Breast epithelium (tissue), 4 donors: ENCODE measurements around the gene SCLY. TPM values are rescaled to one million over a fixed set of nuclear protein-coding genes. Genes with fewer than 3 reads are reported as not detected.

Experiments
- DNase-seq, 2 donors: peaks; one replicate each; pipeline ENCODE4 v3.0.0-alpha.2; 2019; ENCODE audit warnings: low spot score in 2 of 2
- H3K27ac ChIP-seq, 2 donors: fragments of 200-600 bp; sonication (generic) in 1 of 2; one replicate each; pipeline ENCODE4 v1.5.1; 2016 to 2019; ENCODE audit warnings: mild to moderate bottlenecking in 1 of 2
- H3K27me3 ChIP-seq, 2 donors: fragments of 200-600 bp; sonication (generic) in 1 of 2; one replicate each; pipeline versions ENCODE4 v1.5.1 to v1.6.0; 2017 to 2019; ENCODE audit warnings: control low read depth in 1 of 2, mild to moderate bottlenecking in 1 of 2
- H3K36me3 ChIP-seq: fragments of 200-600 bp; one replicate; pipeline ENCODE4 v1.5.1; 2019
- H3K4me1 ChIP-seq, 2 donors: fragments of 200-600 bp; sonication (generic); one replicate each; pipeline ENCODE4 v1.5.1; 2016 to 2019; ENCODE audit warnings: control low read depth in 1 of 2
- H3K4me3 ChIP-seq, 3 donors: fragments of 200-600 bp; sonication (generic); 1 replicate in 2 of 3; 2 replicates in 1 of 3; pipeline ENCODE4 v1.5.1; 2016 to 2019; ENCODE audit warnings: mild to moderate bottlenecking in 3 of 3, moderate library complexity in 2 of 3
- H3K9me3 ChIP-seq, 2 donors: fragments of 200-600 bp; sonication (generic) in 1 of 2; one replicate each; pipeline ENCODE4 v1.5.1; 2016 to 2019; ENCODE audit warnings: control low read depth in 1 of 2
- POLR2A ChIP-seq: fragments of 450-650 bp; IDR thresholded peaks from one replicate; pipeline ENCODE4 v1.6.1; 2016; ENCODE audit warnings: antibody characterized with exemption, mild to moderate bottlenecking, moderate library complexity
- POLR2AphosphoS5 ChIP-seq, 3 donors: sonication (generic); formaldehyde crosslinking; IDR thresholded peaks; one replicate each; pipeline ENCODE4 v1.6.1; 2017; ENCODE audit warnings: antibody characterized with exemption in 3 of 3
- intact Hi-C: fragments of 100-400 bp; cut with DNase I; formaldehyde crosslinking; loops from one replicate; pipeline ENCODE4 v1.15.1; 2023; ENCODE audit warnings: low total_unique reads
- total RNA-seq, 3 donors: library from RNA; depleted of rRNA; stranded (reverse); fragments of >200 nt; gene quantifications; one replicate each; pipeline ENCODE4 v1.1.0, GENCODE V29; 2016
- TF ChIP-seq, protein P1 (sequence below), 3 donors: fragments of 450-650 bp; IDR thresholded peaks; one replicate each; pipeline ENCODE4 v1.5.1; 2016 to 2017; ENCODE audit warnings: antibody characterized with exemption in 3 of 3, mild to moderate bottlenecking in 3 of 3, moderate library complexity in 3 of 3

The SCLY gene
- total RNA-seq, 3 donors from 2014 or later = 11.2 to 16.7 (median 12.1) TPM

- Histone ChIP-seq H3K4me3 (no peak overlapping the region), H3K9me3 (no peaks in the 10 kb centered on the region), H3K27ac (no peak overlapping the region), H3K36me3 (no peaks in the 10 kb centered on the region), H3K27me3 (peaks cover 0 to 4% of the 10 kb centered on the region in 2 donors), H3K4me1 (no peaks in the 10 kb centered on the region)
- TF ChIP-seq POLR2AphosphoS5 (IDR thresholded peaks at IDR 0.05) (no peak), POLR2A (no peak)
- TF ChIP-seq, protein P1, sequence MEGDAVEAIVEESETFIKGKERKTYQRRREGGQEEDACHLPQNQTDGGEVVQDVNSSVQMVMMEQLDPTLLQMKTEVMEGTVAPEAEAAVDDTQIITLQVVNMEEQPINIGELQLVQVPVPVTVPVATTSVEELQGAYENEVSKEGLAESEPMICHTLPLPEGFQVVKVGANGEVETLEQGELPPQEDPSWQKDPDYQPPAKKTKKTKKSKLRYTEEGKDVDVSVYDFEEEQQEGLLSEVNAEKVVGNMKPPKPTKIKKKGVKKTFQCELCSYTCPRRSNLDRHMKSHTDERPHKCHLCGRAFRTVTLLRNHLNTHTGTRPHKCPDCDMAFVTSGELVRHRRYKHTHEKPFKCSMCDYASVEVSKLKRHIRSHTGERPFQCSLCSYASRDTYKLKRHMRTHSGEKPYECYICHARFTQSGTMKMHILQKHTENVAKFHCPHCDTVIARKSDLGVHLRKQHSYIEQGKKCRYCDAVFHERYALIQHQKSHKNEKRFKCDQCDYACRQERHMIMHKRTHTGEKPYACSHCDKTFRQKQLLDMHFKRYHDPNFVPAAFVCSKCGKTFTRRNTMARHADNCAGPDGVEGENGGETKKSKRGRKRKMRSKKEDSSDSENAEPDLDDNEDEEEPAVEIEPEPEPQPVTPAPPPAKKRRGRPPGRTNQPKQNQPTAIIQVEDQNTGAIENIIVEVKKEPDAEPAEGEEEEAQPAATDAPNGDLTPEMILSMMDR (IDR thresholded peaks at IDR 0.05) = no peak
- DNase-seq = no peak
- intact Hi-C loops = no loop called here
Observed at GRCh38 chr2:238131761-238132462, 71.1 kb downstream of the SCLY start.

GRCh38 chr2:238132463-238133450 lies 72.0 kb downstream of the SCLY start:
- TF ChIP-seq, protein P1 (IDR thresholded peaks at IDR 0.05) = no peak
- no peak for TF ChIP-seq POLR2AphosphoS5 (IDR thresholded peaks at IDR 0.05)
- TF ChIP-seq POLR2A = no peak

GRCh38 chr2:238133499-238134392 lies 72.9 kb downstream of the SCLY start:
- Histone ChIP-seq H3K36me3 (no peaks in the 10 kb centered on the region), H3K27ac (no peak overlapping the region), H3K4me3 (no peak overlapping the region), H3K9me3 (no peaks in the 10 kb centered on the region), H3K4me1 (no peaks in the 10 kb centered on the region), H3K27me3 (no peaks in the 10 kb centered on the region)
- DNase-seq = no peak
- intact Hi-C loops = no loop called here
- no peak for TF ChIP-seq POLR2AphosphoS5 (IDR thresholded peaks at IDR 0.05)
- TF ChIP-seq, protein P1 (IDR thresholded peaks at IDR 0.05) = no peak
- TF ChIP-seq POLR2A = no peak

More at GRCh38 chr2:238132463-238133450, 72.0 kb downstream of the SCLY start:
- no peak overlapping the region for H3K27ac ChIP-seq
- H3K4me1 ChIP-seq = no peaks in the 10 kb centered on the region
- no peak overlapping the region for H3K4me3 ChIP-seq
- H3K27me3 ChIP-seq = peaks cover 0 to 4% of the 10 kb centered on the region in 2 donors
- DNase-seq = no peak
- no peaks in the 10 kb centered on the region for H3K9me3 ChIP-seq
- no peaks in the 10 kb centered on the region for H3K36me3 ChIP-seq
- intact Hi-C loops = no loop called here

- DNase-seq = no peak
- TF ChIP-seq, protein P1 (IDR thresholded peaks at IDR 0.05) = no peak
- TF ChIP-seq POLR2AphosphoS5 (IDR thresholded peaks at IDR 0.05) = no peak
- no peak for TF ChIP-seq POLR2A
- Histone ChIP-seq H3K27ac (no peak overlapping the region), H3K27me3 (no peaks in the 10 kb centered on the region), H3K36me3 (no peaks in the 10 kb centered on the region), H3K4me3 (no peak overlapping the region), H3K9me3 (no peaks in the 10 kb centered on the region), H3K4me1 (no peaks in the 10 kb centered on the region)
- intact Hi-C loops = no loop called here
Observed at GRCh38 chr2:238134393-238134785, 73.6 kb downstream of the SCLY start.
